Breast epithelium (tissue), 4 donors: ENCODE measurements around the gene NDUFAF5. TPM values are rescaled to one million over a fixed set of nuclear protein-coding genes. Genes with fewer than 3 reads are reported as not detected.

Source experiments
- DNase-seq, 2 donors: peaks; one replicate each; pipeline ENCODE4 v3.0.0-alpha.2; 2019; ENCODE audit warnings: low spot score in 2 of 2
- H3K27ac ChIP-seq, 2 donors: fragments of 200-600 bp; sonication (generic) in 1 of 2; one replicate each; pipeline ENCODE4 v1.5.1; 2016 to 2019; ENCODE audit warnings: mild to moderate bottlenecking in 1 of 2
- H3K27me3 ChIP-seq, 2 donors: fragments of 200-600 bp; sonication (generic) in 1 of 2; one replicate each; pipeline versions ENCODE4 v1.5.1 to v1.6.0; 2017 to 2019; ENCODE audit warnings: control low read depth in 1 of 2, mild to moderate bottlenecking in 1 of 2
- H3K36me3 ChIP-seq: fragments of 200-600 bp; one replicate; pipeline ENCODE4 v1.5.1; 2019
- H3K4me1 ChIP-seq, 2 donors: fragments of 200-600 bp; sonication (generic); one replicate each; pipeline ENCODE4 v1.5.1; 2016 to 2019; ENCODE audit warnings: control low read depth in 1 of 2
- H3K4me3 ChIP-seq, 3 donors: fragments of 200-600 bp; sonication (generic); 1 replicate in 2 of 3; 2 replicates in 1 of 3; pipeline ENCODE4 v1.5.1; 2016 to 2019; ENCODE audit warnings: mild to moderate bottlenecking in 3 of 3, moderate library complexity in 2 of 3
- H3K9me3 ChIP-seq, 2 donors: fragments of 200-600 bp; sonication (generic) in 1 of 2; one replicate each; pipeline ENCODE4 v1.5.1; 2016 to 2019; ENCODE audit warnings: control low read depth in 1 of 2
- CTCF ChIP-seq, 3 donors: fragments of 450-650 bp; IDR thresholded peaks; one replicate each; pipeline ENCODE4 v1.5.1; 2016 to 2017; ENCODE audit warnings: antibody characterized with exemption in 3 of 3, mild to moderate bottlenecking in 3 of 3, moderate library complexity in 3 of 3
- POLR2A ChIP-seq: fragments of 450-650 bp; IDR thresholded peaks from one replicate; pipeline ENCODE4 v1.6.1; 2016; ENCODE audit warnings: antibody characterized with exemption, mild to moderate bottlenecking, moderate library complexity
- POLR2AphosphoS5 ChIP-seq, 3 donors: sonication (generic); formaldehyde crosslinking; IDR thresholded peaks; one replicate each; pipeline ENCODE4 v1.6.1; 2017; ENCODE audit warnings: antibody characterized with exemption in 3 of 3
- intact Hi-C: fragments of 100-400 bp; cut with DNase I; formaldehyde crosslinking; loops from one replicate; pipeline ENCODE4 v1.15.1; 2023; ENCODE audit warnings: low total_unique reads
- total RNA-seq, 3 donors: library from RNA; depleted of rRNA; stranded (reverse); fragments of >200 nt; gene quantifications; one replicate each; pipeline ENCODE4 v1.1.0, GENCODE V29; 2016

Gene NDUFAF5
- total RNA-seq, 3 donors from 2014 or later, result 15.7 to 20.5 (median 17.0) TPM

DNA sequence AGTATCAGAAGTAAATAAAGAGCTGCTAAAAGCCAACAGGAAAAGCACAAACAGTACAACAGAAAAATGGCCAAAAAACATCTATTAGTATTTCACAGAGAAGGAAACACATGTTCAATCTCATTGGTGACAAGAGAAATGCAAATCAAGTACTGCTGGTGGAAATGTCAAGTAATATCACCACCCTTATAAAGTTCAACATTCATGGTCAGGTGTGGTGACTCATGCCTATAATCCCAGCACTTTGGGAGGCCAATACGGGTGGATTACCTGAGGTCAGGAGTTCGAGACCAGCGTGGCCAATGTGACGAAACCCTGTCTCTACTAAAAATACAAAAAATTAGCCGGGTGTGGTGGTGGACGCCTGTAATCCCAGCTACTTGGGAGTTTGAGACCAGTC is 42.9 kb upstream of the NDUFAF5 start:
- H3K27me3 ChIP-seq, result no peaks in the 10 kb centered on the region
- no peak overlapping the region for H3K4me3 ChIP-seq
- no peak for DNase-seq
- no peaks in the 10 kb centered on the region for H3K4me1 ChIP-seq
- intact Hi-C loops, result no loop called here
- no peak for TF ChIP-seq POLR2A
- no peak for TF ChIP-seq POLR2AphosphoS5 (IDR thresholded peaks at IDR 0.05)
- no peak for TF ChIP-seq CTCF (IDR thresholded peaks at IDR 0.05)
- no peak overlapping the region for H3K27ac ChIP-seq
- no peaks in the 10 kb centered on the region for H3K36me3 ChIP-seq
- peaks cover 0 to 6% of the 10 kb centered on the region in 2 donors for H3K9me3 ChIP-seq

DNA sequence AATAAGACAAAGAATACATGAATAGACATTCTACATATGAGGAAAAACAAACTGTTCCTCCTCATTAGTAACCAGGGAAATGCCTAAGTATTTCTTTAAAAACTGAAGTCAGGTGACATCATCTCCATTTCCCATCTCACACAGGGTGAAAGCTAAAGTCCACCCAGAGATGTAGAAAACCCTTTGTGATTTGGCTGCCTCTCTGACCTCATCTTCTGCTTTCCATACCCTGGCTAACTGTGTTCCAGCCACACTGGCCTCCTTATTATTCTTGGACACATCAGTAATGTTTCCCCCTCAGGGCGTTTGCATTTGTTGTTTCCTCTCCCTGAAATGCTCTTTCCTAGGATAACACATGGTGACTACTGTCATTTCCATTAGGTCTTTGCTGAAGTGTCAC is 40.5 kb upstream of the NDUFAF5 start:
- Histone ChIP-seq H3K4me3 (no peak overlapping the region), H3K27ac (no peak overlapping the region), H3K36me3 (no peaks in the 10 kb centered on the region), H3K27me3 (no peaks in the 10 kb centered on the region), H3K4me1 (no peaks in the 10 kb centered on the region), H3K9me3 (peaks cover 0 to 6% of the 10 kb centered on the region in 2 donors)
- intact Hi-C loops, result no loop called here
- no peak for DNase-seq
- TF ChIP-seq POLR2AphosphoS5 (IDR thresholded peaks at IDR 0.05), result no peak
- TF ChIP-seq CTCF (IDR thresholded peaks at IDR 0.05), result no peak
- TF ChIP-seq POLR2A, result no peak

GRCh38 chr20:13745784-13746183 is 39.0 kb upstream of the NDUFAF5 start:
- Histone ChIP-seq H3K27ac (no peak overlapping the region), H3K4me3 (no peak overlapping the region), H3K4me1 (no peaks in the 10 kb centered on the region), H3K36me3 (no peaks in the 10 kb centered on the region), H3K9me3 (peaks cover 0 to under 1% of the 10 kb centered on the region in 2 donors), H3K27me3 (no peaks in the 10 kb centered on the region)
- no peak for DNase-seq
- TF ChIP-seq POLR2A (no peak), POLR2AphosphoS5 (IDR thresholded peaks at IDR 0.05) (no peak), CTCF (IDR thresholded peaks at IDR 0.05) (no peak)
- intact Hi-C loops, result no loop called here

DNA sequence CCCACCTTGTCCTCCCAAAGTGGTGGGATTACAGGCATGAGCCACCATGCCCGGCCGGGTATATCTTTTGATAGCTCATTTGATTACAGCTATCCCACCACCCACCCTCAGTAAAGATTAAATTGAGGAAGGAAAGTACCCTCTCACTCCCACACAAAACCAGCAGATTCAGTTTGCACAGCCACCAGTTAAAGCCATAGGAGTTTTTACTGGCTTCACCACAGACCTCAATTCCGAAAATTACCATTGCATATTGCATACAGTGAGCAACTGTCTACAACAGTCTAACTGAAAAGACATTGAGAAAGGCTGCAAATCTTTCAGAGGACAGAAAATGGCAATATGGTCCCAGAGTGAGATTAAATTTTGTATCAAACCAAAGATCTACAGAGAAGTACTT is 35.0 kb upstream of the NDUFAF5 start:
- H3K4me1 ChIP-seq, result no peaks in the 10 kb centered on the region
- H3K9me3 ChIP-seq, result no peaks in the 10 kb centered on the region
- H3K4me3 ChIP-seq, result no peak overlapping the region
- no peaks in the 10 kb centered on the region for H3K27me3 ChIP-seq
- no peak overlapping the region for H3K27ac ChIP-seq
- intact Hi-C loops, result no loop called here
- TF ChIP-seq POLR2A (no peak), POLR2AphosphoS5 (IDR thresholded peaks at IDR 0.05) (no peak), CTCF (IDR thresholded peaks at IDR 0.05) (no peak)
- H3K36me3 ChIP-seq, result no peaks in the 10 kb centered on the region
- DNase-seq, result no peak

DNA sequence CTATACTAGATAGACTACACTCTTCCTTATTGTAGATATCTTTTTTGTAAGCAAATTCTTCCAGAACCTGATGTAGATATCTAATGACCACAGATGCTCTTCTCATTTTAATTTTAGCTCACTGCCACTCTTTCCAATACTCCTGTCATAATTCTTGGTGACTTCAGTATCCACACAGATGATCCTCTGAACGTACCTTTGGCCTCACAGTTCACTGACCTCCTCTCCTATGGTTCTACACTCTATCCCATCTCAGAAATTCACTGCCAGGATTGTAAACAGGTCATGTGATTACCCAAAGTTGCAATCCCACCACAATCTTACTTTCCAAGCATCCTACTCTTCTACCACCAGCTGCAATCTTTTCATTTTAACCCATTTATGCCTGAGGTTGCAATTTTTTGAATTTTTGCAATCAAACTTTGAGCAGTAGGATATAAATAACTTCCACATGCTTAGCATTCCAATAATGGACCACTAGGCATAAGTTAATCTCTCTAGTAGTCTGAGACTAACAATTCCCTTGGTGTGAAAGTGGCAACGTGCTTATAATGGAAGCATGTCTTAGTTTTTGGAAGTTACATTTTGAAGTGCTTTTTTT is 31.3 kb upstream of the NDUFAF5 start:
- TF ChIP-seq CTCF (IDR thresholded peaks at IDR 0.05) (no peak), POLR2AphosphoS5 (IDR thresholded peaks at IDR 0.05) (no peak), POLR2A (no peak)
- intact Hi-C loops, result no loop called here
- no peaks in the 10 kb centered on the region for H3K27me3 ChIP-seq
- H3K36me3 ChIP-seq, result no peaks in the 10 kb centered on the region
- H3K4me3 ChIP-seq, result no peak overlapping the region
- no peaks in the 10 kb centered on the region for H3K4me1 ChIP-seq
- H3K27ac ChIP-seq, result no peak overlapping the region
- no peak for DNase-seq
- H3K9me3 ChIP-seq, result no peaks in the 10 kb centered on the region
